Colonic mucosa (tissue), 4 donors: ENCODE data around the gene CBR3. TPM values are rescaled to one million over a fixed set of nuclear protein-coding genes. Genes with fewer than 3 reads are reported as not detected.
"Not testable (repeated sequence)": the region's sequence is repeated elsewhere in the genome, so short reads cannot be mapped to it uniquely, and the experiment has no call there.

Experiments used
- DNase-seq: peaks from one replicate; pipeline ENCODE4 v3.0.0-alpha.2; 2020
- H3K27ac ChIP-seq: fragments of 200-600 bp; one replicate; pipeline ENCODE4 v1.8.0; 2021
- H3K27me3 ChIP-seq: fragments of 200-600 bp; one replicate; pipeline ENCODE4 v1.8.0; 2021
- H3K36me3 ChIP-seq: fragments of 200-600 bp; one replicate; pipeline ENCODE4 v1.8.0; 2021
- H3K4me1 ChIP-seq: fragments of 200-600 bp; one replicate; pipeline ENCODE4 v1.8.0; 2021; ENCODE audit warnings: mild to moderate bottlenecking
- H3K4me3 ChIP-seq: fragments of 200-600 bp; one replicate; pipeline ENCODE4 v1.8.0; 2021
- H3K9ac ChIP-seq, 2 donors: one replicate each; pipeline ENCODE4 v1.7.0; 2013; ENCODE audit warnings: control low read depth in 2 of 2, low read depth in 2 of 2, low read length in 2 of 2
- H3K9me3 ChIP-seq: fragments of 200-600 bp; one replicate; pipeline ENCODE4 v1.8.0; 2021
- intact Hi-C: fragments of 100-400 bp; cut with DNase I; formaldehyde crosslinking; loops from one replicate; pipeline ENCODE4 v1.14.1; 2022
- total RNA-seq, 2 donors: library from RNA; stranded (reverse); fragmentation: NEBNext Ultra II Directional in 1 of 2; extraction: Animal tissue kit (Norgen Biotek cat#: 25700) in 1 of 2; gene quantifications; one replicate each; pipeline ENCODE4 v1.2.1, GENCODE V29; 2021
- TF ChIP-seq, protein P1 (sequence below): fragments of 200-600 bp; IDR thresholded peaks from one replicate; pipeline ENCODE4 v1.8.0; 2022; ENCODE audit warnings: antibody characterized with exemption, mild to moderate bottlenecking
- donor health status: healthy.
- donor health status: DM: no; HTN: no; CAD: no.
- donor health status: DM: no; HTN: no; CAD: no.

The CBR3 gene
- total RNA-seq, 2 donors from 2014 or later, result 2.2 TPM

DNA sequence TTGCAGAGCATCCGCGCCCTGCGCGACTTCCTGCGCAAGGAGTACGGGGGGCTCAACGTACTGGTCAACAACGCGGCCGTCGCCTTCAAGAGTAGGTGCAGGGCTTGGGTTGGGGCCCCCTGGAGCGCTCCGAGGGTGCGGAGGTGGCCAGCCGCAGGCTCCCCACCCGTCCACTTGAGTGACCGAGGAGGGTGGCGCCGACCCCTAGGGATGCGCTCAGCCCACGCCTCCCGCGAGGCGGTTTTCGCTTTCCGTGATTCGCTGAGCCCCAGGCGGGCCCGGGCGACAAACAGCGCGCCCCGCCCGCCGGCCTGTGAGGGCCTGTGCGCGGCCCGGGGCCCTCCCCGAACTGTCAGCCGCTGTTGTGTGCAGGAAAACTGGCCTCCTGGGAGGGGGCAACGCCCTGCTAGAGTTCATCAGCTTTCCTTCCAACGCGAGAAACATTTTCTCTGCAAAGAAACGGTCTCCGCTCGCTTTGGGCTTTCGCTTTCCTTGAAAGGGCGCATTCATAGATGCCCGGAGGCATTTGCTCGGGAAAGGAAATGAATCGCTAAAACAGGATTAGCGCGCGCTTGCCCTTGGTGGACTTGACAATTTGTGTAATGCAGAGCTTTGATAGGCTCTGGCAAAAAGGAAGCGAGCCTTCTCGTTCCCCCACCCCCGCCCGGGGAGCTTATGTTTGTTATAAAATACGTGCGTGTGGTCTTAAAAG, 668 bp downstream of the CBR3 start:
- Histone ChIP-seq H3K27me3 (no peaks in the 10 kb centered on the region), H3K9me3 (no peaks in the 10 kb centered on the region), H3K4me3 (peak overlapping the region; percentile 54), H3K36me3 (no peaks in the 10 kb centered on the region), H3K9ac (peak overlapping the region; percentile 78 to 79), H3K4me1 (peaks cover 6% of the 10 kb centered on the region), H3K27ac (peak overlapping the region; percentile 78)
- peak; percentile 78 for DNase-seq
- TF ChIP-seq, protein P1, sequence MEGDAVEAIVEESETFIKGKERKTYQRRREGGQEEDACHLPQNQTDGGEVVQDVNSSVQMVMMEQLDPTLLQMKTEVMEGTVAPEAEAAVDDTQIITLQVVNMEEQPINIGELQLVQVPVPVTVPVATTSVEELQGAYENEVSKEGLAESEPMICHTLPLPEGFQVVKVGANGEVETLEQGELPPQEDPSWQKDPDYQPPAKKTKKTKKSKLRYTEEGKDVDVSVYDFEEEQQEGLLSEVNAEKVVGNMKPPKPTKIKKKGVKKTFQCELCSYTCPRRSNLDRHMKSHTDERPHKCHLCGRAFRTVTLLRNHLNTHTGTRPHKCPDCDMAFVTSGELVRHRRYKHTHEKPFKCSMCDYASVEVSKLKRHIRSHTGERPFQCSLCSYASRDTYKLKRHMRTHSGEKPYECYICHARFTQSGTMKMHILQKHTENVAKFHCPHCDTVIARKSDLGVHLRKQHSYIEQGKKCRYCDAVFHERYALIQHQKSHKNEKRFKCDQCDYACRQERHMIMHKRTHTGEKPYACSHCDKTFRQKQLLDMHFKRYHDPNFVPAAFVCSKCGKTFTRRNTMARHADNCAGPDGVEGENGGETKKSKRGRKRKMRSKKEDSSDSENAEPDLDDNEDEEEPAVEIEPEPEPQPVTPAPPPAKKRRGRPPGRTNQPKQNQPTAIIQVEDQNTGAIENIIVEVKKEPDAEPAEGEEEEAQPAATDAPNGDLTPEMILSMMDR, result no peak
- intact Hi-C loops, result no loop called here

DNA sequence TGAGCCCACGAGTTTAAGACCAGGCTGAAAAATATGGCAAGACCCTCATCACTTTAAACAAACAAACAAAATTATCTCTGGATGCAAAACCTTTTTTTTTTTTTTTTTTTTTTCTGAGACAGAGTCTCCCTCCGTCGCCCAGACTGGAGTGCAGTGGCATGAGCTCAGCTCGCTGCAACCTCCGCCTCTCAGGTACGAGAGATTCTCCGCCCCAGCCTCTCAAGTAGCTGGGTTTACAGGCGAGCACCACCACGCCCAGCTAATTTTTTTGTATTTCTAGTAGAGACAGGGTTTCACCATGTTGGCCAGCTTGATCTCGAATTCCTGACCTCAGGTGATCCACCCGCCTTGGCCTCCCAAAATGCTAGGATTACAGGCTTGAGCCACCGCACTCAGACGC, 4.9 kb downstream of the CBR3 start:
- H3K4me1 ChIP-seq, H3K27ac ChIP-seq, H3K9ac ChIP-seq: not testable (repeated sequence)

DNA sequence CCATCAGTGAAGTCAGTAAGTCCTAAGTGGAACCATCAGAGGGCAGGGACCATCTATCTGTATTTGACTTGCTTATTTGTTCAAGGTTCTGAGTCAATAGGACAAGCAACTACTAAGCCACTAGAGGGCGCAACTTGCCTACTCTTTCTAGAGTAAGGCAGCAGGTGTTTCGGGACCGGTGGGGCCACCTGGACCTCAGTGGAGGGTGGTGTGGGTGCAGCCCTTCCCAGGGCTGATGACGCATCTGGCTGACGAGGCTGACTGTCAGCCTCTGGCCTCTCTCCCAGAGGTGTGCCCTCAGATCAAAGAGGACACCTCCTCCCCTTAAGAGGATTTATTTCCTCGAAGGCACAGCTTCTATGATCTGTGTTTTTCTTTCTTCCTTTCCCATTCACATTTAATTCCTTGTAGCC, 6.6 kb downstream of the CBR3 start:
- no peak overlapping the region for H3K4me3 ChIP-seq
- intact Hi-C loops, result no loop called here
- TF ChIP-seq, protein P1, result peak; percentile 82
- DNase-seq, result peak; percentile 98
- peak overlapping the region in 1 of 2 donors; percentile 58 for H3K9ac ChIP-seq
- no peaks in the 10 kb centered on the region for H3K27me3 ChIP-seq
- H3K4me1 ChIP-seq, result no peaks in the 10 kb centered on the region
- peak overlapping the region; percentile 58 for H3K27ac ChIP-seq
- no peaks in the 10 kb centered on the region for H3K36me3 ChIP-seq
- no peaks in the 10 kb centered on the region for H3K9me3 ChIP-seq

More for the DNA sequence above, 4.9 kb downstream of the CBR3 start:
- DNase-seq, H3K27me3 ChIP-seq, H3K36me3 ChIP-seq, intact Hi-C loops, H3K4me3 ChIP-seq, H3K9me3 ChIP-seq: not testable (repeated sequence)

DNA sequence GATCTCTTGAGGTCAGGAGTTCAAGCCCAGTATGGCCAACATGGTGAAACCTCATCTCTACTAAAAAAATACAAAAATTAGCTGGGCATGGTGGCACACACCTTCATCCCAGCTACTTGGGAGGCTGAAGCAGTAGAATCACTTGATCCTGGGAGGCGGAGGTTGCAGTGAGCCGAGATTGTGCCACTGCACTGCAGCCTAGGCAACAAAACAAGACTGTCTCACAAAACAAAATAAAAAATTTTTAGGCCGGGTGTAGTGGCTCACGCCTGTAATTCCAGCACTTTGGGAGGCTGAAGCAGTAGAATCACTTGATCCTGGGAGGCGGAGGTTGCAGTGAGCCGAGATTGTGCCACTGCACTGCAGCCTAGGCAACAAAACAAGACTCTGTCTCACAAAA, 9.4 kb downstream of the CBR3 start:
- H3K36me3 ChIP-seq, H3K9me3 ChIP-seq, DNase-seq, H3K4me1 ChIP-seq, H3K27ac ChIP-seq, H3K4me3 ChIP-seq, H3K27me3 ChIP-seq, intact Hi-C loops, H3K9ac ChIP-seq: not testable (repeated sequence)

DNA sequence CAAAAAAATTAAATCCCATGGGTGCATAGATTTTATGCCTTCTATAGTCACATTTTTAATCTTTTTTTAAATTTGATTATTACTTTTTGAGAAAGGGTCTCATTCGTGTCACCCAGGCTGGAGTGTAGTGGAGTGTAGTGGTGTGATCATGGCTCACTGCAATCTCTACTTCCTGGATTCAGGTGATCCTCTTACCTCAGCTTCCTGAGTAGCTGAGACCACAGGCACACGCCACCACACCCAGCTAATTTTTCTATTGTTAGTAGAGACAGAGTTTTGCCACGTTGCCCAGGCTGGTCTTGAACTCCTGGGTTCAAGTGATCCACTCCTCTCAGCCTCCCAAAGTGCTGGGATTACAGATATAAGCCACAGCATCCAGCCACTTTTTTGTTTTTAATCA, 10.4 kb downstream of the CBR3 start:
- H3K9me3 ChIP-seq, result no peaks in the 10 kb centered on the region
- intact Hi-C loops, result no loop called here
- no peak for DNase-seq
- TF ChIP-seq, protein P1, result no peak
- peaks cover 4% of the 10 kb centered on the region for H3K4me1 ChIP-seq
- H3K27ac ChIP-seq, result no peak overlapping the region
- H3K9ac ChIP-seq, result no peak overlapping the region
- no peaks in the 10 kb centered on the region for H3K27me3 ChIP-seq
- no peaks in the 10 kb centered on the region for H3K36me3 ChIP-seq
- H3K4me3 ChIP-seq, result no peak overlapping the region

DNA sequence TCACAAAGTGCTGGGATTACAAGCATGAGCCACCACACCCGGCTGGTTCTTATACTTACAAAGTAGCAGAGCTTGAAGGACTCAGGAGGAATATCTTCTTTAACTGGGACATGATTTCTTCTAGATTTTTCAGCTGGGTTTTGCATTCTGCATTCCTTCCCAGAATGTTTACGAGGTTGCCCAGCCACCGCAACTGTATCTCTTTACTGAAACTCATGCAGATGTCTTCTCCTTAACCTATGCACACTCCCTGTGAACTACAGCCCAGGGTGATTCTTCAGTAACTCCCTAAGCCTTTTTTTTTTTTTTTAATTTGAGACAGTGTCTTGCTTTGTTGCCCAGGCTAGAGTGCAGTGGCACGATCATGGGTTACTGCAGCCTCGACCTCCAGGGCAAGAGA, 13.0 kb downstream of the CBR3 start:
- Histone ChIP-seq H3K27me3 (no peaks in the 10 kb centered on the region), H3K36me3 (no peaks in the 10 kb centered on the region), H3K9ac (no peak overlapping the region), H3K27ac (no peak overlapping the region), H3K9me3 (no peaks in the 10 kb centered on the region), H3K4me1 (peaks cover 7% of the 10 kb centered on the region), H3K4me3 (no peak overlapping the region)
- DNase-seq, result no peak
- TF ChIP-seq, protein P1, result no peak
- intact Hi-C loops, result no loop called here
